Muscle layer of duodenum (tissue), 2 donors: ENCODE measurements around the gene CCDC6.

Source experiments
- H3K27ac ChIP-seq: one replicate; pipeline ENCODE4 v1.7.0; 2013; ENCODE audit warnings: mild to moderate bottlenecking, low read length
- H3K27me3 ChIP-seq: one replicate; pipeline ENCODE4 v1.7.0; 2013; ENCODE audit warnings: low read depth, mild to moderate bottlenecking, control low read depth, low read length
- H3K36me3 ChIP-seq, 2 donors: one replicate each; pipeline ENCODE4 v1.7.0; 2013; ENCODE audit warnings: low read length in 2 of 2, control low read depth in 1 of 2, mild to moderate bottlenecking in 1 of 2; ENCODE audit not compliant: insufficient read depth in 2 of 2, control insufficient read depth in 1 of 2
- H3K4me1 ChIP-seq, 2 donors: one replicate each; pipeline ENCODE4 v1.7.0; 2013; ENCODE audit warnings: low read length in 2 of 2, mild to moderate bottlenecking in 2 of 2, control low read depth in 1 of 2, moderate library complexity in 1 of 2; ENCODE audit not compliant: insufficient read depth in 2 of 2, control insufficient read depth in 1 of 2
- H3K4me3 ChIP-seq, 2 donors: one replicate each; pipeline ENCODE4 v1.7.0; 2013; ENCODE audit warnings: low read length in 2 of 2, low read depth in 1 of 2, mild to moderate bottlenecking in 1 of 2
- H3K9me3 ChIP-seq, 2 donors: one replicate each; pipeline ENCODE4 v1.7.0; 2013; ENCODE audit warnings: low read length in 2 of 2, control low read depth in 1 of 2, mild to moderate bottlenecking in 1 of 2; ENCODE audit not compliant: control insufficient read depth in 1 of 2
- donor health status: healthy.

The CCDC6 gene

GRCh38 chr10:59829024-59829423 lies 77.3 kb downstream of the CCDC6 start:
- Histone ChIP-seq H3K4me3 (no peak overlapping the region), H3K9me3 (no peaks in the 10 kb centered on the region), H3K27me3 (no peaks in the 10 kb centered on the region), H3K36me3 (peaks cover 13 to 14% of the 10 kb centered on the region in 2 donors), H3K27ac (no peak overlapping the region), H3K4me1 (peaks cover 0 to 13% of the 10 kb centered on the region in 2 donors)

GRCh38 chr10:59825932-59826331 lies 80.4 kb downstream of the CCDC6 start:
- H3K27ac ChIP-seq, result no peak overlapping the region
- H3K36me3 ChIP-seq, result peaks cover 4 to 5% of the 10 kb centered on the region in 2 donors
- H3K9me3 ChIP-seq, result no peaks in the 10 kb centered on the region
- H3K27me3 ChIP-seq, result no peaks in the 10 kb centered on the region
- H3K4me1 ChIP-seq, result peaks cover 0 to 10% of the 10 kb centered on the region in 2 donors
- H3K4me3 ChIP-seq, result no peak overlapping the region

GRCh38 chr10:59823751-59824150 lies 82.6 kb downstream of the CCDC6 start:
- peaks cover 0 to 15% of the 10 kb centered on the region in 2 donors for H3K4me1 ChIP-seq
- H3K27me3 ChIP-seq, result no peaks in the 10 kb centered on the region

GRCh38 chr10:59823111-59823510 lies 83.2 kb downstream of the CCDC6 start:
- H3K36me3 ChIP-seq, result peaks cover 0 to 5% of the 10 kb centered on the region in 2 donors
- H3K4me1 ChIP-seq, result peaks cover 0 to 15% of the 10 kb centered on the region in 2 donors
- no peak overlapping the region for H3K27ac ChIP-seq
- H3K27me3 ChIP-seq, result no peaks in the 10 kb centered on the region
- H3K9me3 ChIP-seq, result no peaks in the 10 kb centered on the region
- no peak overlapping the region for H3K4me3 ChIP-seq

More at GRCh38 chr10:59823751-59824150, 82.6 kb downstream of the CCDC6 start:
- Histone ChIP-seq H3K9me3 (no peaks in the 10 kb centered on the region), H3K36me3 (peaks cover 0 to 5% of the 10 kb centered on the region in 2 donors), H3K4me3 (no peak overlapping the region), H3K27ac (no peak overlapping the region)

- no peak overlapping the region for H3K4me3 ChIP-seq
- H3K27me3 ChIP-seq, result no peaks in the 10 kb centered on the region
- H3K36me3 ChIP-seq, result peaks cover 0 to 5% of the 10 kb centered on the region in 2 donors
- peaks cover 0 to 5% of the 10 kb centered on the region in 2 donors for H3K4me1 ChIP-seq
- no peak overlapping the region for H3K27ac ChIP-seq
- H3K9me3 ChIP-seq, result no peaks in the 10 kb centered on the region
These were observed 85.9 kb downstream of the CCDC6 start for GRCh38 chr10:59820471-59820870.

GRCh38 chr10:59819683-59820082 lies 86.7 kb downstream of the CCDC6 start:
- Histone ChIP-seq H3K27ac (no peak overlapping the region), H3K4me1 (peaks cover 0 to 5% of the 10 kb centered on the region in 2 donors)

GRCh38 chr10:59819265-59819664 lies 87.1 kb downstream of the CCDC6 start:
- Histone ChIP-seq H3K4me1 (peaks cover 0 to 5% of the 10 kb centered on the region in 2 donors), H3K9me3 (no peaks in the 10 kb centered on the region), H3K27ac (no peak overlapping the region), H3K27me3 (no peaks in the 10 kb centered on the region), H3K36me3 (peaks cover 0 to 5% of the 10 kb centered on the region in 2 donors), H3K4me3 (no peak overlapping the region)

More at GRCh38 chr10:59819683-59820082, 86.7 kb downstream of the CCDC6 start:
- Histone ChIP-seq H3K4me3 (no peak overlapping the region), H3K27me3 (no peaks in the 10 kb centered on the region), H3K9me3 (no peaks in the 10 kb centered on the region), H3K36me3 (peaks cover 0 to 5% of the 10 kb centered on the region in 2 donors)

- no peak overlapping the region for H3K4me3 ChIP-seq
- no peaks in the 10 kb centered on the region for H3K9me3 ChIP-seq
- H3K27ac ChIP-seq, result no peak overlapping the region
- peaks cover 0 to 5% of the 10 kb centered on the region in 2 donors for H3K4me1 ChIP-seq
- H3K27me3 ChIP-seq, result no peaks in the 10 kb centered on the region
- H3K36me3 ChIP-seq, result peaks cover 0 to 5% of the 10 kb centered on the region in 2 donors
These were observed 88.6 kb downstream of the CCDC6 start for GRCh38 chr10:59817773-59818172.

GRCh38 chr10:59814878-59815277 lies 91.5 kb downstream of the CCDC6 start:
- no peaks in the 10 kb centered on the region for H3K27me3 ChIP-seq
- peaks cover 0 to under 1% of the 10 kb centered on the region in 2 donors for H3K4me1 ChIP-seq
- H3K4me3 ChIP-seq, result no peak overlapping the region
- no peaks in the 10 kb centered on the region for H3K9me3 ChIP-seq
- no peak overlapping the region for H3K27ac ChIP-seq
- H3K36me3 ChIP-seq, result peaks cover 18 to 22% of the 10 kb centered on the region in 2 donors

- Histone ChIP-seq H3K9me3 (no peaks in the 10 kb centered on the region), H3K4me1 (no peaks in the 10 kb centered on the region), H3K36me3 (peaks cover 23 to 32% of the 10 kb centered on the region in 2 donors), H3K27me3 (no peaks in the 10 kb centered on the region), H3K27ac (no peak overlapping the region), H3K4me3 (no peak overlapping the region)
These were observed 93.7 kb downstream of the CCDC6 start for GRCh38 chr10:59812519-59813122.

GRCh38 chr10:59809644-59809974 lies 96.7 kb downstream of the CCDC6 start:
- H3K9me3 ChIP-seq, result no peaks in the 10 kb centered on the region
- no peak overlapping the region for H3K4me3 ChIP-seq
- peaks cover 48 to 54% of the 10 kb centered on the region in 2 donors for H3K36me3 ChIP-seq
- H3K4me1 ChIP-seq, result no peaks in the 10 kb centered on the region
- no peaks in the 10 kb centered on the region for H3K27me3 ChIP-seq
- H3K27ac ChIP-seq, result no peak overlapping the region
